Amniotic stem cell (primary cell): ENCODE data around the gene ZC3H7A.
"Not testable (repeated sequence)": the region's sequence is repeated elsewhere in the genome, so short reads cannot be mapped to it uniquely, and the experiment has no call there.

ENCODE experiments used
- DNase-seq: peaks from one replicate; lab custom pipeline; 2025; lab: John Stamatoyannopoulos, UW

Gene ZC3H7A

GRCh38 chr16:11797166-11797956, at the start of gene ZC3H7A:
ZC3H7A (minus strand) TSS chr16:11797258; CDS start chr16:11782354, 14,904 bp downstream.
- peak; percentile 96 for DNase-seq

GRCh38 chr16:11844499-11844898, 47.4 kb upstream of the ZC3H7A start:
- DNase-seq, result no peak

GRCh38 chr16:11843861-11844260, 46.8 kb upstream of the ZC3H7A start:
- no peak for DNase-seq

- no peak for DNase-seq
Observed at GRCh38 chr16:11843206-11843605, 46.1 kb upstream of the ZC3H7A start.

- DNase-seq, result no peak
Observed at GRCh38 chr16:11841026-11841425, 44.0 kb upstream of the ZC3H7A start.

- DNase-seq, result peak; percentile 39
Observed at GRCh38 chr16:11836650-11837244, 39.7 kb upstream of the ZC3H7A start.

GRCh38 chr16:11835891-11836649, 39.0 kb upstream of the ZC3H7A start:
- DNase-seq, result no peak

- no peak for DNase-seq
Observed at GRCh38 chr16:11835309-11835708, 38.3 kb upstream of the ZC3H7A start.

- DNase-seq, result no peak
Observed at GRCh38 chr16:11833951-11834695, 37.1 kb upstream of the ZC3H7A start.

- DNase-seq, result no peak
Observed at GRCh38 chr16:11828696-11829095, 31.6 kb upstream of the ZC3H7A start.

GRCh38 chr16:11825520-11826165, 28.6 kb upstream of the ZC3H7A start:
- DNase-seq, result not testable (repeated sequence)

- no peak for DNase-seq
Observed at GRCh38 chr16:11824362-11824761, 27.3 kb upstream of the ZC3H7A start.

GRCh38 chr16:11823645-11824044, 26.6 kb upstream of the ZC3H7A start:
- DNase-seq, result not testable (repeated sequence)

- no peak for DNase-seq
Observed at GRCh38 chr16:11819798-11820197, 22.7 kb upstream of the ZC3H7A start.

- not testable (repeated sequence) for DNase-seq
Observed at GRCh38 chr16:11818970-11819369, 21.9 kb upstream of the ZC3H7A start.

- DNase-seq, result no peak
Observed at GRCh38 chr16:11816123-11816522, 19.1 kb upstream of the ZC3H7A start.

- not testable (repeated sequence) for DNase-seq
Observed at GRCh38 chr16:11814800-11815199, 17.7 kb upstream of the ZC3H7A start.

GRCh38 chr16:11806721-11807120, 9.7 kb upstream of the ZC3H7A start:
- DNase-seq, result no peak

GRCh38 chr16:11805556-11805955, 8.5 kb upstream of the ZC3H7A start:
- no peak for DNase-seq

GRCh38 chr16:11801481-11802021, 4.5 kb upstream of the ZC3H7A start:
- DNase-seq, result no peak

- DNase-seq, result no peak
Observed at GRCh38 chr16:11800382-11800718, 3.3 kb upstream of the ZC3H7A start.
